Endothelial cell of umbilical vein (primary cell): ENCODE measurements around the gene TNRC6A. TPM values are rescaled to one million over a fixed set of nuclear protein-coding genes. Genes with fewer than 3 reads are reported as not detected.

ENCODE experiments used
- BruUV-seq: library from RNA; stranded (reverse); fragments of 400-500 nt; replicated peaks from 2 replicates; lab custom pipeline; 2021; lab: Mats Ljungman, UMichigan
- CTCF ChIA-PET: fragments of 300-600, 350-600 bp; sonication (Branson Sonifier 250); formaldehyde crosslinking; loops from one replicate; lab custom pipeline; 2021; ENCODE audit warnings: antibody characterized with exemption, inconsistent platforms; lab: Charles Lee
- POLR2A ChIA-PET: fragments of 300-600, 350-600 bp; sonication (Branson Sonifier 250); formaldehyde crosslinking; loops from one replicate; lab custom pipeline; 2021; ENCODE audit warnings: antibody characterized with exemption, inconsistent platforms; lab: Charles Lee
- DNase-seq: peaks from one replicate; pipeline ENCODE4 v3.0.0-alpha.2; 2011; ENCODE audit warnings: low read depth, low spot score
- FAIRE-seq: peaks from 2 replicates; lab custom pipeline; 2011; peaks lifted over from hg19 to GRCh38; lab: Jason Lieb, UNC
- H2AFZ ChIP-seq: 2 replicates; pipeline ENCODE4 v1.6.0; 2012; ENCODE audit warnings: low read depth, low read length, control low read depth, inconsistent platforms
- H3K27ac ChIP-seq: 2 replicates; pipeline ENCODE4 v1.5.1; 2011; ENCODE audit warnings: low read depth, mild to moderate bottlenecking, control low read depth, low read length, moderate library complexity; ENCODE audit not compliant: insufficient read depth
- H3K27me3 ChIP-seq, 2 experiments: 2 replicates each; pipeline versions ENCODE4 v1.6.0 to v1.6.1; 2011; ENCODE audit warnings: low read length in 2 of 2, mixed read lengths in 1 of 2; ENCODE audit not compliant: control insufficient read depth in 2 of 2, insufficient read depth in 2 of 2
- H3K36me3 ChIP-seq, 2 experiments: 2 replicates in 1 of 2; 3 replicates in 1 of 2; pipeline ENCODE4 v1.5.1; 2011; ENCODE audit warnings: low read length in 2 of 2, mild to moderate bottlenecking in 1 of 2, moderate library complexity in 1 of 2; ENCODE audit not compliant: control insufficient read depth in 2 of 2, insufficient read depth in 2 of 2; ENCODE audit errors: extremely low read depth in 1 of 2
- H3K4me1 ChIP-seq: 3 replicates; pipeline ENCODE4 v1.5.1; 2011; ENCODE audit warnings: mild to moderate bottlenecking, low read length; ENCODE audit not compliant: control insufficient read depth, insufficient read depth; ENCODE audit errors: extremely low read depth
- H3K4me2 ChIP-seq: 2 replicates; pipeline ENCODE4 v1.6.1; 2011; ENCODE audit warnings: low read length, control low read depth, mixed read lengths; ENCODE audit not compliant: insufficient read depth
- H3K4me3 ChIP-seq, 3 experiments: fragments of 200-600 bp in 1 of 3; sonication (generic), shearing (Covaris generic) in 1 of 3; replicated peaks in 1 of 3; 2 replicates each; pipeline ENCODE4 v1.5.1; 2011 to 2016; ENCODE audit warnings: control low read depth in 3 of 3, low read length in 3 of 3, mild to moderate bottlenecking in 2 of 3, inconsistent platforms in 1 of 3, low read depth in 1 of 3, moderate library complexity in 1 of 3; ENCODE audit not compliant: insufficient read depth in 1 of 3
- H3K79me2 ChIP-seq: 2 replicates; pipeline ENCODE4 v1.6.0; 2012; ENCODE audit warnings: low read length, inconsistent platforms; ENCODE audit not compliant: control insufficient read depth, insufficient read depth
- H3K9ac ChIP-seq: replicated peaks from 2 replicates; pipeline ENCODE3; 2011; ENCODE audit warnings: low read length, control low read depth; ENCODE audit not compliant: insufficient read depth; ENCODE audit errors: extremely low read depth
- H3K9me1 ChIP-seq: replicated peaks from 3 replicates; pipeline ENCODE4 v1.6.0; 2011; ENCODE audit warnings: mild to moderate bottlenecking, low read length; ENCODE audit not compliant: control insufficient read depth, insufficient read depth; ENCODE audit errors: extremely low read depth
- H3K9me3 ChIP-seq: replicated peaks from 2 replicates; pipeline ENCODE4 v1.5.1; 2012; ENCODE audit warnings: low read length, inconsistent platforms; ENCODE audit not compliant: control insufficient read depth, insufficient read depth
- H4K20me1 ChIP-seq: replicated peaks from 2 replicates; pipeline ENCODE3; 2011; ENCODE audit warnings: mild to moderate bottlenecking, low read length; ENCODE audit not compliant: control insufficient read depth, insufficient read depth; ENCODE audit errors: extremely low read depth
- CTCF ChIP-seq, 2 donors: IDR thresholded peaks; 1 replicate in 1 of 2; 2 replicates in 1 of 2; pipeline ENCODE4 v1.5.1; 2011; ENCODE audit warnings: low read length in 2 of 2, mild to moderate bottlenecking in 2 of 2, moderate library complexity in 2 of 2, control low read depth in 1 of 2, inconsistent platforms in 1 of 2, low read depth in 1 of 2; ENCODE audit not compliant: insufficient read depth in 1 of 2; ENCODE audit errors: extremely low read depth in 1 of 2
- EZH2 ChIP-seq: IDR thresholded peaks from 2 replicates; pipeline ENCODE4 v1.6.1; 2012; ENCODE audit warnings: borderline replicate concordance, low read depth, mild to moderate bottlenecking, moderate library complexity, low read length, inconsistent platforms; ENCODE audit not compliant: severe bottlenecking
- FOS ChIP-seq: IDR thresholded peaks from 2 replicates; pipeline ENCODE4 v1.6.1; 2011; ENCODE audit warnings: mild to moderate bottlenecking, low read length, moderate library complexity, borderline replicate concordance; ENCODE audit not compliant: insufficient read depth
- GATA2 ChIP-seq: IDR thresholded peaks from 2 replicates; pipeline ENCODE4 v1.7.0; 2011; ENCODE audit warnings: low read depth, mild to moderate bottlenecking, moderate library complexity, mixed read lengths, low read length; ENCODE audit not compliant: insufficient read length, insufficient read depth
- JUN ChIP-seq: IDR thresholded peaks from 2 replicates; pipeline ENCODE4 v1.6.1; 2011; ENCODE audit warnings: borderline replicate concordance, low read depth; ENCODE audit not compliant: insufficient read length, insufficient read depth
- MAX ChIP-seq: IDR thresholded peaks from 2 replicates; pipeline ENCODE4 v1.6.1; 2011; ENCODE audit not compliant: insufficient read depth, insufficient read length
- MYC ChIP-seq: IDR thresholded peaks from one replicate; pipeline ENCODE4 v1.6.1; 2011; ENCODE audit warnings: mild to moderate bottlenecking, low read depth, low read length
- POLR2A ChIP-seq: IDR thresholded peaks from 2 replicates; pipeline ENCODE4 v1.6.1; 2012; ENCODE audit warnings: low read depth, mild to moderate bottlenecking, control low read depth, low read length
- POLR2AphosphoS5 ChIP-seq: IDR thresholded peaks from 2 replicates; pipeline ENCODE4 v1.6.1; 2012; ENCODE audit warnings: low read depth, mild to moderate bottlenecking, control low read depth, low read length, moderate library complexity; ENCODE audit not compliant: insufficient read depth
- dilution Hi-C: fragments of 300-500 bp; cut with MboI; formaldehyde crosslinking; loops from one replicate; pipeline ENCODE4 v1.15.0; 2019; ENCODE audit warnings: low sequenced_read_pairs; ENCODE audit not compliant: extremely low pct_ligation_motif_present
- intact Hi-C: fragments of 100-400 bp; cut with micrococcal nuclease; formaldehyde crosslinking; loops from one replicate; pipeline ENCODE4 v1.10.0; 2022
- polyA plus RNA-seq, 4 experiments: library from polyadenylated mRNA; depleted of rRNA in 3 of 4; stranded (reverse) in 3 of 4; unstranded in 1 of 4; fragments of >200 nt; gene quantifications; 2 replicates each; pipeline versions ENCODE4 v1.2.1 to v1.2.3, GENCODE V29; 2011 to 2012; ENCODE audit warnings: missing spikeins in 1 of 4
- total RNA-seq: library from RNA; stranded (reverse); gene quantifications from 2 replicates; pipeline ENCODE4 v1.2.3, GENCODE V29; 2021

The TNRC6A gene
- total and polyA plus RNA-seq, 2 donors (not counting 3 experiments of a cell fraction or from before 2014, with no cell fraction given) = 39.3 to 74.5 TPM

- ChIA-PET POLR2A (no interaction called here), CTCF (interaction anchor here (0.5 to 2.6 kb wide), 7 partner anchors 11 to 231 kb away, joined by 3 to 10 read pairs (median 6); no protein-coding TSS in a partner anchor)
- Histone ChIP-seq H3K79me2 (peaks cover 98% of the 10 kb centered on the region), H3K9ac (no peak overlapping the region), H3K9me1 (no peaks in the 10 kb centered on the region), H3K9me3 (no peaks in the 10 kb centered on the region), H4K20me1 (peaks cover 40% of the 10 kb centered on the region), H3K27ac (peak overlapping the region; percentile 47), H3K27me3 (no peaks in the 10 kb centered on the region), H3K4me2 (peak overlapping the region; percentile 39), H3K4me3 (no peak overlapping the region), H3K4me1 (peaks cover 36% of the 10 kb centered on the region), H3K36me3 (no peaks in the 10 kb centered on the region), H2AFZ (no peak overlapping the region)
- DNase-seq (peak; percentile 90), FAIRE-seq (peak; percentile 94)
- TF ChIP-seq CTCF (IDR thresholded peaks at IDR 0.05; ENCODE audit: extremely low read depth in 1 of 2, insufficient read depth in 1 of 2, low read depth in 1 of 2, low read length in 2 of 2) = no peak
- TF ChIP-seq GATA2 = no peak
- TF ChIP-seq MYC = no peak
- no peak for TF ChIP-seq POLR2AphosphoS5
- no peak for TF ChIP-seq EZH2
- no peak for TF ChIP-seq MAX
- TF ChIP-seq FOS = peak; percentile 90
- TF ChIP-seq JUN = peak; percentile 84
- TF ChIP-seq POLR2A = no peak
- intact Hi-C loops = loop anchor here (1.0 kb wide), 1 partner anchor 11 kb away; no protein-coding TSS in a partner anchor
- dilution Hi-C loops = no loop called here
- no TSS peak for BruUV-seq
Measured at GRCh38 chr16:24748242-24748641, 18.8 kb downstream of the TNRC6A start.
